HG02852 (cell line): Measurements from ENCODE around the gene PJVK.
"Not testable (repeated sequence)": the region's sequence is repeated elsewhere in the genome, so short reads cannot be mapped to it uniquely, and the experiment has no call there.

Experiments
- ATAC-seq: cut with Tn5 transposase; IDR thresholded peaks from one replicate; pipeline ENCODE4 v1.9.1; 2021; ENCODE audit warnings: mild to moderate bottlenecking, moderate library complexity; ENCODE audit not compliant: unreplicated experiment

PJVK gene

GRCh38 chr2:178450774-178451525 is at the start of gene PJVK, which contains the start of gene PRKRA:
Gene PJVK (plus strand): TSS chr2:178451378. CDS start chr2:178453410, 2,032 bp downstream.
Gene PRKRA (minus strand): TSS chr2:178451175. CDS start chr2:178451030, 145 bp downstream.
- ATAC-seq = peak; percentile 84

- ATAC-seq = no peak
These were observed 49.2 kb upstream of the PJVK start for GRCh38 chr2:178401994-178402437.

GRCh38 chr2:178403671-178404306 is 47.4 kb upstream of the PJVK start:
- ATAC-seq = peak; percentile 35

- ATAC-seq = peak; percentile 100
These were observed 46.8 kb upstream of the PJVK start for GRCh38 chr2:178404368-178404767.

GRCh38 chr2:178409261-178409660 is 41.9 kb upstream of the PJVK start:
- ATAC-seq = no peak

- ATAC-seq = no peak
These were observed 39.1 kb upstream of the PJVK start for GRCh38 chr2:178412047-178412446.

GRCh38 chr2:178412453-178412852 is 38.7 kb upstream of the PJVK start:
- not testable (repeated sequence) for ATAC-seq

GRCh38 chr2:178413472-178414265 is 37.5 kb upstream of the PJVK start:
- ATAC-seq = peak; percentile 76

GRCh38 chr2:178414266-178415247 is 36.6 kb upstream of the PJVK start:
- peak; percentile 77 for ATAC-seq

GRCh38 chr2:178415979-178416378 is 35.2 kb upstream of the PJVK start:
- ATAC-seq = no peak

GRCh38 chr2:178417916-178418315 is 33.3 kb upstream of the PJVK start:
- ATAC-seq = no peak

- no peak for ATAC-seq
These were observed 32.8 kb upstream of the PJVK start for GRCh38 chr2:178418426-178418825.

GRCh38 chr2:178419123-178419522 is 32.1 kb upstream of the PJVK start:
- ATAC-seq = no peak

- no peak for ATAC-seq
These were observed 30.6 kb upstream of the PJVK start for GRCh38 chr2:178420463-178420999.

- ATAC-seq = no peak
These were observed 29.1 kb upstream of the PJVK start for GRCh38 chr2:178422097-178422496.

GRCh38 chr2:178423746-178424145 is 27.4 kb upstream of the PJVK start:
- ATAC-seq = not testable (repeated sequence)

GRCh38 chr2:178425255-178425827 is 25.8 kb upstream of the PJVK start:
- no peak for ATAC-seq

GRCh38 chr2:178426388-178426787 is 24.8 kb upstream of the PJVK start:
- no peak for ATAC-seq

- ATAC-seq = no peak
These were observed 23.7 kb upstream of the PJVK start for GRCh38 chr2:178427458-178427857.

GRCh38 chr2:178428396-178428806 is 22.8 kb upstream of the PJVK start:
- ATAC-seq = no peak
